GM18861 (cell line): Measurements from ENCODE around the gene SAMD13.

Experiments used
- ATAC-seq: cut with Tn5 transposase; IDR thresholded peaks from one replicate; pipeline ENCODE4 v1.9.1; 2021; ENCODE audit not compliant: unreplicated experiment

The SAMD13 gene

DNA sequence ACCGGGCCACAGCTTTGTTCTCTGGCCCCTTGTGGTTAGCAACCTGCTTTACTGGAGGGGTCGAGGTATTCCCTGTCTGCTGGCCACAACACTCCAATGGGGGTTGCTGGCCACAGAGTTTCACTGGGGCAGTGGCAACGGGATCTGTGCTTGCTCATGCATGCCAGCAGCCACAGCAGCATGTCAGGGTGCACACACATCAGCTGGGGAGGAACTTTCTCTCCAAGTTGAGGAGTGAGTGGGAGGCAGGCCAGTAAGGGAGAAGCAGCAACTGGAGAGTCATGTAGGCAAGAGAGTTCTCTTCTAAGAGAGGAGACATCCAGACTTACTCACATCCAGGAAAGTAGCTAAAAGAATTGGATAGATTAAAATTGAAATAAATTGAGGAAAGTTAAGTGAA lies 38.0 kb downstream of the SAMD13 start:
- no peak for ATAC-seq

DNA sequence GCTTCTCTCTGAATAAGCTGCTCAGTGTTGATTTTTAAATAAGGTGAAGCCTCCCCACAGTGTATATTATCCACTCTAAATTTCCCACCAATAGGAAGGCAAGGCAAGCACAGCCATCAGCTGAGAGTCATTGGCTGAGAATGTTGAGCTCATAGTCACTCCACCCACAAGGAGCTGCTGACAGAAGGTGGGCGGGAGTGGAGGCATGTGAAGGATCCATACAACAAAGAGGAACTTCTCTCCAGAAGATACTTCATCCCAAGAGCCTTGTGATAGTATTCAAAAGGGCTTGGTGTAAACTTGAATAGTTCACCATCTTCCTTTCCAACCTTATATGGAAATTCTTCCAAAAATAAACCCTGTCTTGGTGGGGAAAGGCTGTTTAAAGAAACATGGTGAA lies 42.8 kb downstream of the SAMD13 start:
- ATAC-seq = no peak

DNA sequence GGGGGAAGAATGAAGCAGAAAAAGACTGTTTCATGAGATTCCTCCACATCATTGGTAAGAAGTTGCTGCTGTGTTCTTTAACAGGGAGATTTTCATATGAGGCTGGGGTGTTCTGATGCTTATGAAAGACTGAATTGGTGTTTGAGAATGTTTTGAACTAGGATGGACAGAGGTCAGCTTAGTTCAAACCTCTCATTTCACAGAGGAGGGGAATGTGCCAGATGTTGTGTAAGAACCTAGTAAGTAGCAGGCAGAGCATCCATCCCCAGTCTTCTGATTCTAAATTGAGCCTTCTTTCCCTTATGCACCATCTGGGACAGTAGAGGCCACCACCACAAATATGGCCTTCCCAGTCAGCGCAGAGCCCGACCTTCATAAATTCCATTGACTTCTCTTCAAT lies 43.7 kb downstream of the SAMD13 start:
- ATAC-seq = no peak

DNA sequence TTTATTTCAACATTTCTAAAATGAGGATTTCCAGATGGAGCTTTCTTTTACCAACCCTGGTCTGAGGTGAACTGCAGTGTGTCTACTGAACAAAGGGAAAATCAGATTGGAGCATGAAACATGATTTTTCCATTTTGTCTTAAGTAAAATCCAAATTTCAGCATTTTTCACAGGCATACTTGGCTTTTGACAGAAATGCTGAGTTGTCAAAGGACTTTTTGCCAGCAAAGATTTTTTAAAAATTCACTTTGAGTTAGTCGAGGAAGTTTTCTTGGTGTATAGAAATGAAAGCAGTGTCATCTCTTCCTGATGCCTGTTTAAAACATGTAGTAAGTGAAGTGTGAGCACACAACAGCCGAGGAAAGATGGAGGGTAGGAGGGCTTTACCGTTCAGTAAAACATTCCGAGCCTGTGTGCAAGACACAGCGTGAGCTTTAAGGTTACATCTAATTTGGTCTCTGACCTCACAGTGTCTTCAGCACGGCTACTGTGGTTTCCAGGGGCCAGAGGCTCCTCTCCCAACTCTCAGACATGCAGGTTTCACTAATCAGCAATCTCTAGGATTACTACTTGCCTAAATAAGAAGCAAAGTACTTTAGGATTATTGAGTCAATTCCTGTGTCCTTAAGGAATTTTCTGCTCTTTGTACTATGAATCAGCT lies 45.9 kb downstream of the SAMD13 start:
- no peak for ATAC-seq

DNA sequence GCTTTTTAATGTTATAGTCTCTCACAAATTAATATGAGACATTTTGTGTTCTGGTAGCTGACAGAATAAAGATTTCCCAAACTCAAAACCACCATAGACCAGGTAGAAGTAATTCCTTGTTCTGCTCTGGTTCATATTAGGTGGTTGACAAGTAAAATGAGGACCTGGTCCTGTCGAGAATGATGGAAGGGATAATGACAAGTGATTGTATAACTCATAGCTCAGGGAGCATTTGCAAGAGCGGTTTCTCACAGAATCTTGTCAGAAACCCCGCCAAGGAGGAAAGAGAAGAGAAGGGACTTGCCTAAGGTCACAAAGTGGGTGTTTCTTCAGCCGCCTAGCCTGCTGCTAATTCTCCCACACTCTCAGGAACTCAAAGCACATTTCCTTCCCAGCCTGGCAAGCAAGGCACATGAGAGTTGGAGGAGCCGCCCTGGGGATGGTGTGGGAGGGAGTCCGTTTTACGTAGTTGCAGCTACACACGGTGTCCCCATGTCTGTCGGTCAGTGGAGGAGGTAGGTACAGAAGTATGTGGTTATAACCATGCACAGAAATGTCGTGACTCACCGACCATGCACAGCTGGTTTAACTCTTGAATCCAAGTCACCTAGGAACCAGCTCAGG lies 46.5 kb downstream of the SAMD13 start:
- no peak for ATAC-seq

DNA sequence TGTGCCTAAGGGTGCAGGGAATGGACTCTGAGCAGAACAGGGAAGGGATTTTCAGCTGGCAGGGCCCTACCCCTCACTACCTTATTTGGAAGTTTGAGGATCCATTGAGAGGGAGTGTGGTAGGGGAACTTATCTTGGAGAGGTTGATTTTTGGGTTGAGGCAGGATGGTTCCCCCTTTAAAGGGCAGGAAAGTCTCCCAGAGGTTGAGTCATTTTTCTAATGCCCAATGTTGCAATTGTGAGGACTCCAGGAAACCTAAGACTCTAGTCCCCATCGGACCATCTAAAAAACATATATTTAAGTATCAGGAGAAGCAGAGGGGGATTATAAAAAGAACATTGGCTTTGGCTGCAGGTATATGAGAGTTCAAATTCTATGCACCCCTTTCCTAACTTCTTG lies 47.3 kb downstream of the SAMD13 start:
- no peak for ATAC-seq

DNA sequence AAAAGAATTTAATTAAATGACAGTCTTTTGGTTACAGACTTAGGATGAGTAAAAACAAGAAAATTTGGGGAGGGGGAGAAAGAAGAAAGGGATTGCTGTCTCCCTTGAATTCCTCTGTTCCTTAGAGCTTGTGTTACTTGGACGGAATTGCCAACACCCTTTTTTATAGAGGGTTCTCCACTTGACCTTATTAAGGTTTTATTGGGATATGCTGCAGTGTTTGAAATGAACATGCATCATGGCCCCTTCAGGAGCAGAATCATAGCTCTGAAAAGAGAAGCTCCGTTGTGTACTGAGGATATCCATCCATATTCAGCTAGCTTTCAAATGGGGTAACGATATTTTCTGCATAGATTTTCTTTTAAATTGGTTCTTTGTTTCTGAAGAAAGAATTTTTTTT lies 48.6 kb downstream of the SAMD13 start:
- no peak for ATAC-seq

DNA sequence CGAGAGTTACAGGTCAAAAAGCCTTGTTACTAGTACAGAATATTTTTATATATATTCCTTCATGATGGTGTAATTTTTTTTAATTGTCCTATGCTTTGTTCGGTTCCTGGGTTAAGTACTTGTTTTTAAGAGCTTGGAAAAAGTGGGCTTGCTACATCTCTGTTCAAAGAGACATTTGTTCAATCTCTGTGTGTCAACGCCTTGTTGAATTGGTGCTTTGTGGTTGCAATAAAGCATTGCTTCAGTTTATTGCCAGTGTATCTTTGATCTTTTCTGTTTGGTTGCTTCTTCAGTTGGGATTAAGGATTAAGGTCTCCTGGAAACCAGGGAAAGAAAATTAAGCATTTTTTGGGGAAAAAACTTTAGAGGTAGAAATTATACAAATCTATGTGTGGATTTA lies 49.0 kb downstream of the SAMD13 start:
- ATAC-seq = no peak

DNA sequence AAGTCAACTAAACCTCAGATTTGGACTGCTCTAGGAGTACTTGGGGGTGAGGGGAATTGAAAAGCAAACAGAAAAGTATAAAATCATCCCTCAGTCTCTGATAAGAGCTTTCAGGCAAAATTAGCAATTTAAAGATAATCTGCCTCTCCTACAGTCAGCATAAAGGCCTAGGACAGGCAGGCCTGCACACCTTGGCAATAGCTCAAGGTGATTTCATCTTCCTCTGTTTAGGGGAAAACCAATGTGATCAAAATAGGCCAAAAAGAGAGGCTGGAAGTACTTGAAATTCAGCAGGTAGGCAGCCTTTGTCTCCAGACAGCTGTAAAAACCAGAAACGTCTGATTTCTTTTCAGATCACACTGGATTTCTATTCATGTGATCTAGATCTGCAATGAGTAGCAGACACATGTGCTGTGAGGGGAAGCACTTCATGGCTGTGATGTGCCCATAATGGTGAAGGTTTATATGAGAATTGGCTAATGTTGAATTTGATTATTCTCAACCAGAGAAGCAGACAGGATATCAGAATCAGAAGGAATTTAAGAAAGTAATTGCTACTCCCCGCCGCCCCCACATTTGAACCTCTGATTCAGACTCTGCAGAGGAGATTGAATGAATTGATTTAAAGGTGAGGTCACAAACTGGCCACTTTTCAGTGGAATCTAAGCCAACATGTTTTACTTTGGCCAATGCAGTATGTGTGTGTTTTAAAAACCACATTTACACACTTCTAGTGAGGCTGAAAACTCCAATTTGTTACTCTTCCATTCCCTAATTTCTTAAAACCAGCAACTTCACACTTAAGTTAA lies 51.0 kb downstream of the SAMD13 start:
- no peak for ATAC-seq

DNA sequence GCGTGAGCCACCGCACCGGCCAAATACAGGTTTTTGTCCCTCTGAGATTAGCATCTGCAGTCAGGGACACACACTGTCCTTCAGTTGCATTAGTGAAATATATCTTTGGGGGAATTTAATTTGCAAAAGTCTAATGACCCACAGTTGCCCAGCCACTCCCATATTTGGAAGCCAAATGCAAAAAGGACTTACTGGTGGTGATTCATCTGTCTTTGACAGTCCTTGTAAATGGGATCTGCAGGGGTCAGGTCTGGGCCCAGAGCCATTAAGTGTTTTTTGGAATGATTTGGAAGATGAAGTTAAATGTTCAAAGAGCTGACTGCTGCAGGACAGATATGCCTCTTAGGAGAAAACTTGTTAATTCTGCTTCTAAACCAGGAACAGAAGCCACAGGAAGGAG lies 52.2 kb downstream of the SAMD13 start:
- no peak for ATAC-seq

DNA sequence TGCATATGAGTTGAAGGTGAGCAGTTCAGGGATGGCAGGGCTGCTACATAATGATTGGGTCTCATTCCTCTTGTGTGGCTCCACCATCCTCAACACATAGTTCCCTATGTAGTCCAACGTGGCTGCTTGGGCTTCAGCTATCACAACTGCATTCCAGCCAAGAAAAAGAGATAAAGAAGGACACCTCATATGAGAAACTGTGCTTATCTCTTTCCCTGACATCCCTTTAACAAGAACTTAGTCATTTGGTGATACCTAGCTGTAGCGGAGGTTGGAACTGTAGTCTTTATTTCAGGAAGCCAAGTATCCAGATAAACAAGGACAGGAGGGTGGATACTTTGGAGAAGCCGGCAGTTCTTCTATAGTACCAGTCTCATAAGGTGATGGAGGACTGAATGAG lies 54.0 kb downstream of the SAMD13 start:
- no peak for ATAC-seq

DNA sequence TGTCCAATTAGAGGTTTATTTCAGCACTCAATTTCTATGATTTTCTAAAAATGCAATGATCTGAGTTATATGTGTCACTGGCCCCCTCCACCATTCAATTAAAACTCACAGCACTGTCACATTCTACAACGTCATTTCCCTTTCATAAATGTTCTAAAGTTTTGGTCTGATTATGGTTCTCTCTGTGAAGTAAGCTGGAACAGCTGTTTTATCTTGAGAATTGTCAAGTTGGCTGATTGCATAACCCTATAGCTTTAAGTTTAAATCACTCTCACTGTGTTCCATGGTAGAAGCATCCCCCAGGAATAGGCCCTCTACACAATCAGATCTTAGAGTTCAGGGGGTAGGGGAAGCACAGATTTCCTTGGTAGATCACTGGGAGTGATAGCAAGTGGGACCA lies 55.4 kb downstream of the SAMD13 start:
- no peak for ATAC-seq

DNA sequence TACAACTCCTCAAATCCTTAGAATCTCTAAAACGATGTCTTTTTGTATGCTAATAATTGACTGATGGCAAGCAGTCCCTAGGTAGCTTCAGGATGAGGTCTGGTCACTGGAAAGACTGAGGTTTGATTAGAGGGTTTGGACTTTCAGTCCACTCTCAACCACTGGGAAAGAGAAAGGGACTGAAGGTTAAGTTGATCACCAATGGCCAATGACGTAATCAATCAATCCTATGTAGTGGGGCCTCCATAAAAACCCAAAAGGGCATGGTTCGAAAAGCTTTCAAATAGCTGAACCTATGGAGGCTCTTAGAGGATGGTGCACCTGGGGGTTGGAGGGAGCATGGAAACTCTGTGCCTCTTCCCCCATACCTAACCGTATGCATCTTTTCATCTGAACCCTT lies 57.2 kb downstream of the SAMD13 start:
- ATAC-seq = no peak

DNA sequence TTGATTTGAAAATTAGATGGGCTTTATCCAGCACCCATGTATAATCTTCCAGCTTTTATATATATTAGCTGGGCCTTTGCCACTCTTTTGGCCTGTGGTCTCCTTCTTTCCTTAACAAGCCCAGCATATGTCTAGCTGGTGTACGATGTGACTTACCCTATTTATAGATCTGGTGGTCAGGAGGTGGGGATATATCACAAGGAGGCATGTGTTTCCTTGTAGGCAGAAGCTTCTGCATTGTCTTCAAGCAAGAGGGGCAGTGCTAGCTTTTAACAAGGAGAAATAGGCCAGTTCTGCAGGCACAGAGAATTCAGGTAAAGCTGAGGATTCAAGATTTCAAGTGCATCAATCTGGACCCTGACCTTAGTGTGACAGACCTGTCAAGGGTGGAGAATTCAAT lies 58.8 kb downstream of the SAMD13 start:
- no peak for ATAC-seq

DNA sequence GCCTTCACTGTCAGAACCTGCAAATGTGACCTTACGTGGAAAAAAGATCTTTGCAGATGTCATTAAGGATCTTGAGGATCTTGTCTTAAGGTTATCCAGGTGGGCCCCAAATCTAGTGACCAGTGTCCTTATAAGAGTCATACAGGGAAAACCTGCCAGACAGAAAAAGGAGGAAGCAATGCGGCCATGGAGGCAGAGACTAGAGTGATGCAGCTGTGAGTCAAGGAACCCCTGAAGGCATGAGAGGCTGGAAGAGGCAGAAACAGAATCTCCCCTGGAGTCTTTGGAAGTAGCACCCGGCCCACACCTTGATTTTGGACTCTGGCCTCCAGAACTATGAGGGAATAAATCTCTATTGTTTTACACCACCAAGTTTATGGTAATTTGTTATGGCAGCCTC lies 60.3 kb downstream of the SAMD13 start:
- no peak for ATAC-seq

DNA sequence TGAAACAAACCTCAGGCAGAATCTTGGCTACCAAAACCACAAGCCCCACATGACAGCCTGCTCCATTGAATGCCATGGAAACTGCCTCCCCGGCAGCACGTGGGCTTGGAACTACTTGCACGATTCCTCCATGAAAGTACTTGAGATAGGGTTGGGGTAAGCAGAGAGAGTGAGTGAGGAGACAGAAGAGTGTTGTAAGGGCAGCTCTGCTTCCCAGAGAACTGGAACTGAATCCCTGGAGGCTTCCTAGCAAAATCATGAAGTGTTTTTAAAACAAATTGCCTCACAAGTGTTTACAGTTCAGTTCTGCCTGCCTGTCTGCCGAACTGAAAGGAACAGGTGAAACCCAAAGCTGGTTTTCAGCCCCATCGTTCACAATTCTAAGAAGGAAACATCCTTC lies 61.5 kb downstream of the SAMD13 start:
- no peak for ATAC-seq

DNA sequence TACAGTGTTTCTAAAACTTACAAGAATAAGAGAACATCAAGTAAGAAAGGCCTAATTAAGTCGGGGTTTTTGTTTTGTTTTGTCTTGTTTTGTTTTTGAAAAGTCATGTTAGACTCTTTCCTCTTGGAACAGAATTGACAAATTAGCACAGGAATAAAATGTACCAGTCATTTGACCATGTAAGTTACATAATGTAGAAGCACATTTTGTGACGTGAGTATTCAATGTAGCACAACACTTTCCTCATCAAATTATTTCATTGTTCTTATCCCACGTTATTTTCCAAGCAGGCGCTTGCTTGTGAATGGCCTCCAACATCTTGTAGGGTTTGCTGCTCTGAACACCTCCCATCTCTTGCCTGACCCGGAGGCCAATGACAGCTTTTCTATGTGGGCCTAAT lies 62.1 kb downstream of the SAMD13 start:
- ATAC-seq = no peak

DNA sequence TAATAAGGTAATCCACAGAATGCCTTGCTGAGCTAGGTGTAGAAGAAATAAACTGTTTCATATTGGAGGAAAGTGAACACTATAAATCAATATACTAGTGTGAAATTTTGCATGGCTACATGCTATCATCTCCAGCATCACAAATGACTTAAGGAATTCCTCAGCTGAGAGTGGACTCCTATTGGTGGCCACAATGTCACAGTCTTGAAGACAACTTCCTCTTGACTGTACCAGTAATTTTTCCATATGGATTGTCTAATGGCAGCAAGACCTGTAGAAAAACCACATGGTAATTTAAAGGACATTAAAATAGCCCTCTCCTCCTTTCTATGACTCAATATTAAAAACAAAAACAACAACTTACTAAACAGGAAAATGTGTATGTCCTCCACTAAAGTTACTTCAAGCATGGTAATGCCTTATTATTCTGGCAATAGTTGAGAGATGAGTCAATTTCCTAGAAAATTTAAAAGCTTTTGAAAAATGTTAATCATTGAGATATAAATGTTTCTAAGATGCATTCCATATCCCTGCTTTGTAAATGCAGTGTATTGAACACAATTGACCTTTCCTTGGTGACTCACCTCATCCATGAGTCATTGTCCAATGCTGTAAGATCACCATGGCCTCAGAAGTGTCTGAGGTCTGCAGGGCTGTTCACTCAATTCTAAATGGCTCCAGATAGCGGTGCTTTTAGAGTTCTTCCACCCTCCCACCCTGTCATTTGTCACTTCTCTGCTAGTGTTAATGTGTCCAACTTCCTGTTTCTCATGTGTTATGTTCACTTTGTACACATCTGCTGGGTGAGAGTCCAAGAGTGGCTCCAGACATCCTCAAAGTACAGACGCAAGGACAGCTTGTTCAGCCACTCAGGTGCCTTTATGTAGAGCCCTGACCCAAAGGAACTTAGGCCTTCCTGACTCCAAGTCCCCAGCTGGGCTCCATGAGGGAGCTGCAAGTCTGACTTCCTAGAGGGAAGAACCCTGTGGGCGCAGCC lies 64.0 kb downstream of the SAMD13 start:
- no peak for ATAC-seq

DNA sequence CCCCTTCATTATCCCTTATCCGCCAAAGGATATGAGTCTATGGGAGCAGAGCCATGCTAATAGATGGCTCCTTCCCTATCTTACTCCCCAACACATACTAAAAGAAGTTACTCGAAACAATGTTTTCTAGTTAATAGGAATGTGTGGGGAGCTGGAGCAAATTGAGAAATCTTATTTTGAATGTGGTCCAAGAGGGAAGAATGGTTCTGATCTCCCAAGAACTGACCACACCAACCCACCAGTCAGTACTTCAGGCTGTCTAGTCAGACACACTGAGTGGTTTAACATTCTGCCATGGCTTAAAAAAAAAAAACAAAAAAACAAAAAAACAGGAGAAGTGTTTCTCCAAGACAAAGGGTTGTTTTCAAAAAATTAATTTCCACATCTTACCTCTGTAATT lies 65.3 kb downstream of the SAMD13 start:
- no peak for ATAC-seq

DNA sequence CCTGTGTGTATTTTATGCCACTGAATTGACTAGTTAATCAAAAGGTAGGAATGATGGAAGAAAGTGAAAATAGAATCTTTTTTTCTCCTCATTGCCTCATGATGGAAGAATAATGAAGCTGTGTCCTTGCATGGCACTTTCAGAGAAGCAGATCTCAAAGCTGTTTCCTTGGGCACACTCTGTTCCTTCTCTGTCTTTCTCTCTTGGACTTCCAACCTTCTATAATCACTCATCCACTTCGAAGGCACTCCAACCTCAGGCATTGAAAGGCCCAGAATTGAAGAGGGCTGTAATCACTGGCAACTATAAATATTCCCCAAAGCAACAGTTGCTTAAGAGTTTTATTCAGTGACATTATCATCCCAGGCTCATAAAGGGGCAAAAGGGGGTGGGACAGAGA lies 65.7 kb downstream of the SAMD13 start:
- ATAC-seq = no peak

DNA sequence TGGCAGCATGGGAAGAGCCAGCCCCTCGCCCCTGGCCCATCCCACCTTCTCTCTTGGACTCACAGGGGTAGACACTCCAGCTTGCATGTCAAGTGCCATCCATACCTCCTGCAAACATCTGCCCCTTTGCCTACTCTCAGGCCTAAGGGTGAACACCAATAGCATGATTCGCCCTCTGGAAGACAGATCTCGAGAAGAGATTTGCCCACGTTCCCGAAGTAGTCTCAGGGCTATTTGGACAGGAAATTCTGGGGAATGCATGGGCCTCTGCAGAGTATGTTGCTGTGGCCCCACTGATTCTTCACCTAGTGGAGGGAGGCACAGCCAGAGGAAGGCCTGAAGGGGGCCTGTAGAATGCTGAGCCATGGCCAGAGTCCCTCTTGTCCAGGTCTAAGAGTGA lies 66.9 kb downstream of the SAMD13 start:
- no peak for ATAC-seq
